Cardiac muscle cell (in vitro differentiated cells and primary cell): ENCODE data around the gene GOT1. TPM values are rescaled to one million over a fixed set of nuclear protein-coding genes. Genes with fewer than 3 reads are reported as not detected.

Source experiments
- DNase-seq, 2 donors: peaks; one replicate each; pipeline versions ENCODE4 v3.0.0 to v3.0.0-alpha.2; 2010 to 2017; ENCODE audit warnings: low read depth in 1 of 2, low spot score in 1 of 2
- H3K27ac ChIP-seq: fragments of 200-600 bp; sonication (generic); 2 replicates; pipeline ENCODE4 v1.5.1; 2016
- H3K27me3 ChIP-seq: fragments of 200-600 bp; sonication (generic); 2 replicates; pipeline ENCODE4 v1.6.0; 2016; ENCODE audit warnings: control low read depth
- H3K36me3 ChIP-seq: fragments of 200-600 bp; sonication (generic); 2 replicates; pipeline ENCODE4 v1.5.1; 2016; ENCODE audit warnings: control low read depth
- H3K4me1 ChIP-seq: fragments of 200-600 bp; sonication (generic); 2 replicates; pipeline ENCODE4 v1.8.1; 2017; ENCODE audit warnings: low read depth, mild to moderate bottlenecking, mixed run types
- H3K4me3 ChIP-seq: fragments of 200-600 bp; sonication (generic); 2 replicates; pipeline ENCODE4 v1.5.1; 2016; ENCODE audit warnings: mild to moderate bottlenecking
- H3K9me3 ChIP-seq: fragments of 200-600 bp; sonication (generic); 2 replicates; pipeline ENCODE4 v1.5.1; 2017; ENCODE audit warnings: low read depth, mild to moderate bottlenecking, control low read depth
- CTCF ChIP-seq: IDR thresholded peaks from 2 replicates; pipeline ENCODE4 v1.5.1; 2012; ENCODE audit warnings: low read depth, mild to moderate bottlenecking, low read length
- polyA plus RNA-seq: library from polyadenylated mRNA; unstranded; fragments of >200 nt; fragmentation: Nextera tagmentation; extraction: Ambion mirVana; gene quantifications from 2 replicates; pipeline ENCODE4 v1.2.1, GENCODE V29; 2016
- total RNA-seq: library from RNA; depleted of rRNA; stranded (reverse); fragments of >200 nt; gene quantifications from 2 replicates; pipeline ENCODE4 v1.2.3, GENCODE V29; 2016

Gene GOT1
- total and polyA plus RNA-seq, 2 experiments from 2014 or later = 114 to 243 TPM

GRCh38 chr10:99391346-99391745, 39.1 kb downstream of the GOT1 start:
- Histone ChIP-seq H3K27ac (peak overlapping the region; percentile 55), H3K27me3 (no peaks in the 10 kb centered on the region), H3K36me3 (peaks cover under 1% of the 10 kb centered on the region), H3K4me3 (no peak overlapping the region), H3K4me1 (no peaks in the 10 kb centered on the region), H3K9me3 (no peaks in the 10 kb centered on the region)
- DNase-seq = no peak
- no peak for TF ChIP-seq CTCF

GRCh38 chr10:99389729-99390480, 40.5 kb downstream of the GOT1 start:
- Histone ChIP-seq H3K4me3 (no peak overlapping the region), H3K36me3 (no peaks in the 10 kb centered on the region), H3K27ac (no peak overlapping the region), H3K27me3 (no peaks in the 10 kb centered on the region), H3K9me3 (no peaks in the 10 kb centered on the region), H3K4me1 (no peaks in the 10 kb centered on the region)
- no peak for TF ChIP-seq CTCF
- DNase-seq = no peak

GRCh38 chr10:99387541-99387940, 42.9 kb downstream of the GOT1 start:
- Histone ChIP-seq H3K36me3 (no peaks in the 10 kb centered on the region), H3K27ac (no peak overlapping the region), H3K4me3 (no peak overlapping the region), H3K27me3 (no peaks in the 10 kb centered on the region), H3K4me1 (no peaks in the 10 kb centered on the region), H3K9me3 (no peaks in the 10 kb centered on the region)
- no peak for TF ChIP-seq CTCF
- no peak for DNase-seq

GRCh38 chr10:99387071-99387470, 43.4 kb downstream of the GOT1 start:
- no peaks in the 10 kb centered on the region for H3K9me3 ChIP-seq
- H3K27me3 ChIP-seq = no peaks in the 10 kb centered on the region
- H3K4me1 ChIP-seq = no peaks in the 10 kb centered on the region
- TF ChIP-seq CTCF = no peak
- H3K27ac ChIP-seq = no peak overlapping the region
- no peak overlapping the region for H3K4me3 ChIP-seq
- DNase-seq = no peak
- no peaks in the 10 kb centered on the region for H3K36me3 ChIP-seq

- no peak for TF ChIP-seq CTCF
- Histone ChIP-seq H3K27ac (no peak overlapping the region), H3K27me3 (no peaks in the 10 kb centered on the region), H3K36me3 (no peaks in the 10 kb centered on the region), H3K9me3 (no peaks in the 10 kb centered on the region), H3K4me3 (no peak overlapping the region), H3K4me1 (no peaks in the 10 kb centered on the region)
- no peak for DNase-seq
These were observed 48.2 kb downstream of the GOT1 start for GRCh38 chr10:99382176-99382575.
